Activated T-cell treated with anti-CD3 and anti-CD28 coated beads, Interleukin-2, amount 50 U/mL, for 24 hours (primary cell): ENCODE data around the gene VMO1.

Source experiments
- DNase-seq: peaks from one replicate; pipeline ENCODE4 v3.0.0-alpha.2; 2020
- H3K27ac Mint-ChIP-seq: 2 replicates; pipeline ENCODE4 v1.8.0; 2020; ENCODE audit warnings: mild to moderate bottlenecking, mixed read lengths
- H3K27me3 Mint-ChIP-seq: 2 replicates; pipeline ENCODE4 v1.8.0; 2020; ENCODE audit warnings: mixed read lengths
- H3K36me3 Mint-ChIP-seq: 2 replicates; pipeline ENCODE4 v1.8.0; 2020; ENCODE audit warnings: low read depth, mixed read lengths
- H3K4me1 Mint-ChIP-seq: 2 replicates; pipeline ENCODE4 v1.8.0; 2020; ENCODE audit warnings: low read depth, mixed read lengths
- H3K4me3 Mint-ChIP-seq: 2 replicates; pipeline ENCODE4 v1.8.0; 2020; ENCODE audit warnings: mild to moderate bottlenecking, moderate library complexity, mixed read lengths
- H3K9me3 Mint-ChIP-seq: 2 replicates; pipeline ENCODE4 v1.8.0; 2020; ENCODE audit warnings: mixed read lengths

VMO1 gene

GRCh38 chr17:4751932-4752331 is 34.2 kb downstream of the VMO1 start:
- no peaks in the 10 kb centered on the region for H3K9me3 Mint-ChIP-seq
- H3K4me3 Mint-ChIP-seq: no peak overlapping the region
- DNase-seq: no peak
- H3K27me3 Mint-ChIP-seq: peaks cover 15% of the 10 kb centered on the region
- H3K27ac Mint-ChIP-seq: no peak overlapping the region
- peaks cover 12% of the 10 kb centered on the region for H3K4me1 Mint-ChIP-seq
- no peaks in the 10 kb centered on the region for H3K36me3 Mint-ChIP-seq

DNA sequence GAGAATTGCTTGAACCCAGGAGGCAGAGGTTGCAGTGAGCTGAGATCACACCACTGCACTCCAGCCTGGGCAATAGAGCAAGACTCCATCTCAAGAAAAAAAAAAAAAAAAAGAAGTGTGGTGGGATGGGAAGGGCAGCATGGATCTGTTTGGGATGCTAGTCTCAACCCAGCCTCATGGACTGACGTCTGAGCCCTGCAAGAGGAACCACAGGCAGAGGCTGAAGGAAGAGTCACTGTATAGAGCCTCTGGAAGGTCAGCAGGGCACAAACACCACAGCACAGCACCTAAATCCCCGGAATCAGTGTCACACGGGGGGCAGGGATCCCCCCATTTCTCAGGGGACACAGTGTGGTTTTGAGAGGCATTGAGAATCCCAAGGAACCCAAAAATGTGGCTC is 35.6 kb downstream of the VMO1 start:
- no peak for DNase-seq
- Mint-ChIP-seq H3K27ac (no peak overlapping the region), H3K27me3 (peaks cover 15% of the 10 kb centered on the region), H3K4me1 (peaks cover 16% of the 10 kb centered on the region), H3K4me3 (no peak overlapping the region), H3K36me3 (no peaks in the 10 kb centered on the region), H3K9me3 (no peaks in the 10 kb centered on the region)

DNA sequence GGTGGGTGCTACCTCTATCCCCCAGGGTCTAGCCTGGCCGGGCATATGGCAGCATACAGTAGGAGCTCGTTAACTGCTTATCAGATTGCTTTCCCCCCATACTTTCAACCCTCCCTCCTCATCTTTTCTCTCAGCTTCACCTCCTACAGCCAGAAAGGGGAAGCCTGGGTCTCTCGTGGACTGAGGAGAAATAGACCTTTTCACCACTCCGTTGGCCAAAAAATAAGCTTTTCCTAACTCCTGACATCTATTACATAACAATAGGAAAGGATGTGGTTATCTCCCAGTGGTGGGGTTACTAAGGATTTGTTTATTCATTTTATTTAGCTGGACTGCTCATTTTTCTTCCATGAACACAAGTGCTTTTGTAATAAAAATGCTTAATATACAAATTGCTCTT is 37.5 kb downstream of the VMO1 start:
- Mint-ChIP-seq H3K4me3 (no peak overlapping the region), H3K9me3 (no peaks in the 10 kb centered on the region), H3K36me3 (no peaks in the 10 kb centered on the region), H3K4me1 (peaks cover 16% of the 10 kb centered on the region), H3K27ac (peak overlapping the region; percentile 33), H3K27me3 (peaks cover 9% of the 10 kb centered on the region)
- no peak for DNase-seq

GRCh38 chr17:4747847-4748246 is 38.3 kb downstream of the VMO1 start:
- peaks cover 16% of the 10 kb centered on the region for H3K4me1 Mint-ChIP-seq
- no peak for DNase-seq
- H3K4me3 Mint-ChIP-seq: peak overlapping the region; percentile 35
- no peaks in the 10 kb centered on the region for H3K36me3 Mint-ChIP-seq
- no peak overlapping the region for H3K27ac Mint-ChIP-seq
- peaks cover 9% of the 10 kb centered on the region for H3K27me3 Mint-ChIP-seq
- no peaks in the 10 kb centered on the region for H3K9me3 Mint-ChIP-seq

DNA sequence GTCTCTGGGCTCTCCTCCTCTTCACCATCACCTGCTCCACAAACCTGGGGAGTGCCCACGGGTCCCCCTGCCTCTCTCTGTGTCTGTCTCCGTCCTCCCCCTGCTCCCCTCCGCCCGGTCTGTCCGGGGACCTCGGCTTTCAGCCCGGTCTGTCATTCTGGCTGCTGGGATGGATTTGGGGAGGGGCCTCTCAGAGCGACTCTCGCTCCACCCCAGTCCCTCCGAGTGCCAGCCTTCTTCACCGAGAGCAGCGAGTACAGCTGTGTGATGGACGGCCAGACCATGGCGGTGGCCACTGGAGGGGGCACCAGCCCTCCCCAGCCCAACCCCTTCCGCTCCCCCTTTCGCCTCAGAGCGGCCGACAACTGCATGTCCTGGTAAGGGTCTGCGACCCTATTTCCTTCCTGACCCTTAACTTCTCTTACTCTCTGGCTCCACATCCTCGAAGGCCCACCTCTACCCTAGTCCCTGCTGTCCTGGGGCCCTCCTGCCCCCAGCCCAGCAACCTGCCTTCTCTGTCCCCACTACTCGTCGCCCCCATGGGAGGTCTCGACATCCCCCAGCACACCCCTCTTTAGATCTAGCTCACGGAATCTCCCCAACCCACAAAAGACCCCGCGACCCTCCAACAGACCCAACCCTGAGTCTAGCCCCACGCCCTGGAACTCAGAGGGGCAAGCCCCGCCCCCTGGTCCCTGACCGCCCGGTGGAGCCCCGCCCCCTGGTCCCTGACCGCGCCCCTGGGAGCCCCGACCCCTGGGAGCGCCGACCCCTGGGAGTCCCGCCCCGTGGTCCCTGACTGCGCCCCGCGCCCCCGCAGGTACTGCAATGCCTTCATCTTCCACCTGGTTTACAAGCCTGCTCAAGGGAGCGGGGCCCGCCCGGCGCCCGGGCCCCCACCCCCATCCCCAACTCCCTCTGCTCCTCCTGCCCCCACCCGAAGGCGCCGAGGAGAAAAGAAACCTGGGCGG is 40.9 kb downstream of the VMO1 start:
- no peak overlapping the region for H3K27ac Mint-ChIP-seq
- no peak overlapping the region for H3K4me3 Mint-ChIP-seq
- H3K36me3 Mint-ChIP-seq: no peaks in the 10 kb centered on the region
- peaks cover 13% of the 10 kb centered on the region for H3K27me3 Mint-ChIP-seq
- H3K9me3 Mint-ChIP-seq: no peaks in the 10 kb centered on the region
- H3K4me1 Mint-ChIP-seq: peaks cover 17% of the 10 kb centered on the region
- DNase-seq: no peak

- H3K27ac Mint-ChIP-seq: no peak overlapping the region
These were observed 42.3 kb downstream of the VMO1 start for GRCh38 chr17:4743898-4744297.

GRCh38 chr17:4743216-4743615 is 42.9 kb downstream of the VMO1 start:
- Mint-ChIP-seq H3K4me3 (no peak overlapping the region), H3K4me1 (peaks cover 25% of the 10 kb centered on the region), H3K9me3 (no peaks in the 10 kb centered on the region), H3K36me3 (no peaks in the 10 kb centered on the region), H3K27me3 (peaks cover 22% of the 10 kb centered on the region), H3K27ac (no peak overlapping the region)
- DNase-seq: no peak

More at GRCh38 chr17:4743898-4744297, 42.3 kb downstream of the VMO1 start:
- DNase-seq: no peak
- H3K36me3 Mint-ChIP-seq: no peaks in the 10 kb centered on the region
- no peak overlapping the region for H3K4me3 Mint-ChIP-seq
- H3K4me1 Mint-ChIP-seq: peaks cover 24% of the 10 kb centered on the region
- no peaks in the 10 kb centered on the region for H3K9me3 Mint-ChIP-seq
- H3K27me3 Mint-ChIP-seq: peaks cover 15% of the 10 kb centered on the region

DNA sequence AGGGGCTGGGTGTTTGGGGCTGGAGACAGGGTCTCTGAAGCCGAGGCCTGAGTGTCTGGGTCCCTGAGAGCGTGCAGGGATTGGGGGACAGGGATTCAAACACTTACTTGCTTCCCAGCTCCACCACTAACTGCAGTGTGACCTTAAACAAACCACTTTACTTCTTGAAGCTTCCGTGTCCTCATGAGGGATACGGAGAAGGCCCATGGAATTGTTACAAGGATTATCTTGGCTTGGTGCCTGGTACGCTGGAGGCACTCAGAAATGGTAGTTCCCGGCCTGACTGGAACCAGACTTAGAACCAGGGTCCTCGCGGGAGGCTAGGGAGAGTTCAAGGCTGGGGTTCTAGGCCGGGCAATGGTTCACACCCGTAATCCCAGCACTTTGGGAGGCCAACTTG is 43.5 kb downstream of the VMO1 start:
- DNase-seq: no peak
- Mint-ChIP-seq H3K36me3 (no peaks in the 10 kb centered on the region), H3K9me3 (no peaks in the 10 kb centered on the region), H3K4me3 (no peak overlapping the region), H3K27ac (no peak overlapping the region), H3K4me1 (peaks cover 22% of the 10 kb centered on the region), H3K27me3 (peaks cover 24% of the 10 kb centered on the region)

- H3K27ac Mint-ChIP-seq: no peak overlapping the region
- no peak for DNase-seq
- peaks cover 24% of the 10 kb centered on the region for H3K27me3 Mint-ChIP-seq
- no peak overlapping the region for H3K4me3 Mint-ChIP-seq
- H3K4me1 Mint-ChIP-seq: peaks cover 20% of the 10 kb centered on the region
- H3K36me3 Mint-ChIP-seq: no peaks in the 10 kb centered on the region
- no peaks in the 10 kb centered on the region for H3K9me3 Mint-ChIP-seq
These were observed 44.0 kb downstream of the VMO1 start for GRCh38 chr17:4742133-4742532.

DNA sequence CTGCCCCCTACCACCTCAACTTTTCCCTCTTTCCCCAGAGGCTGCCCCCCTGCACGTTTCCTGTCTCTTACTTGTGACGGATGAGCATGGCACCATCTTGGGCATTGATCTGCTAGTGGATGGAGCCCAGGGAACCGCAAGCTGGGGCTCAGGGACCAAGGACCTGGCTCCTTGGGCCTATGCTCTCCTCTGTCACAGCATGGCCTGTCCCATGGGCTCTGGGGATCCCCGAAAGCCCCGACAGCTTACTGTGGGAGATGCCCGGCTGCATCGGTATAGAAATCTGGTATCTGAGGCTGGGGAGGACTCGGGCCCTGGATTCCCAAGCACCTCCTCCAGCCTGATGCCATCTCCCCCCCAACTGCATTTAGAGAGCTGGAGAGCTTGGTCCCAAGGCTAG is 44.6 kb downstream of the VMO1 start:
- peaks cover 19% of the 10 kb centered on the region for H3K4me1 Mint-ChIP-seq
- no peak overlapping the region for H3K4me3 Mint-ChIP-seq
- H3K27ac Mint-ChIP-seq: no peak overlapping the region
- peaks cover 24% of the 10 kb centered on the region for H3K27me3 Mint-ChIP-seq
- no peaks in the 10 kb centered on the region for H3K9me3 Mint-ChIP-seq
- H3K36me3 Mint-ChIP-seq: no peaks in the 10 kb centered on the region
- no peak for DNase-seq

DNA sequence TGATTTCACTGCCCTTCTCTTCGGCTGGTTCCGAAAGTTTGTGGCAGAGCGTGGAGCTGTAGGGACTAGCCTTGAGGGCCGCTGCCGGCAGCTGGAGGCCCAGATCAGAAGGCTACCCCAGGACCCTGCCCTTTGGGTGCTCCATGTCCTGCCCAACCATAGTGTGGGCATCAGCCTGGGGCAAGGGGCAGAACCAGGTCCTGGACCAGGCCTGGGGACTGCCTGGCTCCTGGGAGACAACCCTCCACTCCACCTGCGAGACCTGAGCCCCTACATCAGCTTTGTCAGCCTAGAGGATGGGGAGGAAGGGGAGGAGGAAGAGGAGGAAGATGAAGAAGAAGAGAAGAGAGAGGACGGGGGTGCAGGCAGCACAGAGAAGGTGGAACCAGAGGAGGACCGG is 45.6 kb downstream of the VMO1 start:
- Mint-ChIP-seq H3K27me3 (peaks cover 24% of the 10 kb centered on the region), H3K4me1 (peaks cover 24% of the 10 kb centered on the region), H3K27ac (peak overlapping the region; percentile 18), H3K36me3 (no peaks in the 10 kb centered on the region), H3K4me3 (peak overlapping the region; percentile 58), H3K9me3 (no peaks in the 10 kb centered on the region)
- DNase-seq: no peak

- H3K4me3 Mint-ChIP-seq: peak overlapping the region; percentile 58
- peaks cover 24% of the 10 kb centered on the region for H3K4me1 Mint-ChIP-seq
- H3K27ac Mint-ChIP-seq: peak overlapping the region; percentile 18
These were observed 46.2 kb downstream of the VMO1 start for GRCh38 chr17:4740025-4740351.

DNA sequence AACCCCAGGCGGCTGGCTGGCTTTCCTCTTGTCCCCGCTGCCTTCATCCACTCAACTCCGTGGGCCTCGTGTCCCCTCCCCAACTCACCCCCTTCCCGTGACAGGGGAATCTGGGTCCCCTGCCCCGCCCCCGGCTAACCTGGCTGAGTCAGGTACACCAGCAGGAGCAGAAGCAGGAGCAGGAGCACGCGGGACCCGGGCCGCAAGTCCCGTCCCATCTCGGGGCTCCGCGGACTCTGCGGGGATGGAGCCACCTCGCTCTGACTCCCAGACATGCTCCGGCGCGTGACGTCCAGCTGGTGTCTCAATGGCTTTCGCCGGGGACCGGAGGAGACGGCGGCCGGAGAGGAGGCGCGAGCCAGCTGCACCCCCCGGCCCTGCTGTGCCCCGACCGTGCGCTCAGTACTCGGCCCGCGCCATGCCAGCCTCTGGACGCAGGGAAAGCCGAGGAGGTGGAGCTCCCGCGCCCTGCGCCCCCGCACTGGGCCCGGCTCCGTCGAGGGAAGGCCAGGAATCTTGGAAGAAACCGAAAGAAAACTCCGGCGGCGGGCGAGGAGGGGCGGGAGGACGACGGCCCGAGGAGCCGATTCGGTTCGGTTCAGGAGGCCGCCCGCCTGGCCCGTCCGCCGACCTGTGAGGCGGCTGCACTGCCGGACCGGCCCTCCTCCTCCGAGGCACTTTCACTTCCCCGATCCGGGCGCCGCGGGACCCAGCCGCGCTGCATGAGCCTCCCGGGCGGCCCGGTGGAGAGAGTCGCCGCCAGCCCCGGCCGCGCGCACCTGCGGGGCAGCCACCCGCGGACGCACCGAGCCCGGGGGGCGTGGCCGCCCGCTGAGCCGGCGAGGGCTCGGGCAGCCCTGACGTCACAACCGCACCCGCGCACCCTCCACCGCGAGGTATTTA is 46.8 kb downstream of the VMO1 start, which contains the start of the genes CXCL16 and ZMYND15:
CXCL16 (minus strand) TSS at position 807 of the 903 bp plus-strand sequence; CDS start at position 218, 589 bp downstream.
ZMYND15 (plus strand) TSS at position 712 of the 903 bp plus-strand sequence. CDS start 716 bp downstream, outside the sequence.
- Mint-ChIP-seq H3K4me3 (peak within 1 kb of the TSS; percentile 73), H3K9me3 (no peaks in the 10 kb centered on the region), H3K4me1 (peaks cover 24% of the 10 kb centered on the region), H3K27me3 (peaks cover 24% of the 10 kb centered on the region), H3K36me3 (no peaks in the 10 kb centered on the region), H3K27ac (peak within 1 kb of the TSS; percentile 61)
- DNase-seq: peak; percentile 64

More at GRCh38 chr17:4740025-4740351, 46.2 kb downstream of the VMO1 start:
- DNase-seq: no peak
- Mint-ChIP-seq H3K27me3 (peaks cover 24% of the 10 kb centered on the region), H3K36me3 (no peaks in the 10 kb centered on the region), H3K9me3 (no peaks in the 10 kb centered on the region)
